HG02943 (cell line): ENCODE data around the gene SMAD6.
A peak's percentile ranks its signal among the peaks of the same experiment; 100 is the strongest.
"Not testable (repeated sequence)": the region's sequence is repeated elsewhere in the genome, so short reads cannot be mapped to it uniquely, and the experiment has no call there.

ENCODE experiments used
- ATAC-seq: cut with Tn5 transposase; IDR thresholded peaks from one replicate; pipeline ENCODE4 v1.9.1; 2021; ENCODE audit warnings: mild to moderate bottlenecking, low read depth, moderate library complexity; ENCODE audit not compliant: unreplicated experiment

SMAD6 gene

DNA sequence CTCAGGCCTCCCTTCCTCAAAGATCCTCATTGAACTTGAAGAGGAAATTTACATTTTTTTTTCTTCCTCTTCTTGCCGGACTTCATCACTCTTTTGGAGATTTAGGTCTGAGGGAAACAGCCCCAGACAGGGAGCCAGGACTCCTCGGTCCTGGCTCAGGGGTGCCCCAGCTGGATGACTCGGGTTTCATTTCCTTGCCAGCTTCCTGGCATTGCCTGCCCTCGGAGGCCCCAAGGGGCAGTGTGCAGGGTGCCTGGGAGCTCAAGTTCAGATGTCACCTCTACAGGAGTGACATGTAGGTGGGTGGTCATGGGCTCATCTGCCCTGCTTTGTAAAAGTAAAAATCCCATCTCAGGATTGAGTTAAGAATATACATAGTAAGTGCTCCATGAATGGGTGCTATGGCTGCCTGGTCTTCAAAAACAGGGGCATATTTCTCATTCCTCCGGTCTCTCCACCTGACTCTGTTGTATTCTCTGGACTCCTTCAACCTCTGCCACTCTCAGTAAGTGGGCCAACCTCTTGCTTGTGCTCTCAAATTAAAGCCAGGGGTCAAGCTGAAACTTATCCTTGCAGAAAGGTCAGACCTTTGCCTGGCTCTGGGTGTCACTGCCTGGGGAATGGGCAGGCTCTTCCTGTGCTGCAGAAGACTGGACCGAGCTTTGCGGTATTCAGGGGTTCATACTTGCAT, 51.8 kb downstream of the SMAD6 start:
- ATAC-seq: no peak

DNA sequence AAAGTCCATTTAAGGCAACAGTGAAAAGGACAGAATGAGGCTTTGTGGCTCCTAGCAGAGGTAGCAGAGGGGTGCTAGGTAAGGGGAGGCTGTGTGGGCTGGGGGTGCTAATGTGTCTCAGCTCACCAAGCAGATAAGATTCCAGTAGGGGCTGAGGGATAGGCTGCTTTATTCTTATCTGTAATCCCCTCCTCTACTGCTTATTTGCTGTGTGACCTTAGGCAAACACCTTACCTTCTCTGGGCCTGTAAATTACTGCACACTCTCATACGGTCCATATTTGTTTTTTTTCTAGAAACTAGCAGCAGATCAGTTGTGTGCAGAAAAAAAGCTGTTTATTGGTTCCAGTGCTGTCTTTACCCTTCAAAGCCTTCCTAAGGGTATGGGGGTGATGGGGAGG, 52.8 kb downstream of the SMAD6 start:
- no peak for ATAC-seq

- no peak for ATAC-seq
Observed at GRCh38 chr15:66755298-66756068, 53.4 kb downstream of the SMAD6 start.

DNA sequence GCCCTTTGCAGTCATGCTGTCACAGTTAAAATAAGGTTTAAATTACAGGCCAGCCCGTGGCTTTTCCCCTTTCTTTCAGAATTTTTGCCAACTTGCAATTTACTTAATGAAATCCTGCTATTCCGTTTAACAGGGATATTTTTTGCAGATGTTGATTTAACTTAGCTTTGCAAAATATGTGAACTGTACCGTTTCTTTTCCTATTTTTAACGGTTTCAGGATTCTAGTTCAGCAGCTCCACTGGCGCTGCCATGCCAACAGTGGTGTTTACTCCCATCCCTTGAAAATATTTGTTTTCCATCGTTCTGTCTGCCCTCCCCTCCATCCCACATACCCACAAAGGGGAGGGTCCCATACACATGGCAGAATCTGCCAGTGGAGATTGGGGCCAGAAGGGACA, 54.3 kb downstream of the SMAD6 start:
- no peak for ATAC-seq

DNA sequence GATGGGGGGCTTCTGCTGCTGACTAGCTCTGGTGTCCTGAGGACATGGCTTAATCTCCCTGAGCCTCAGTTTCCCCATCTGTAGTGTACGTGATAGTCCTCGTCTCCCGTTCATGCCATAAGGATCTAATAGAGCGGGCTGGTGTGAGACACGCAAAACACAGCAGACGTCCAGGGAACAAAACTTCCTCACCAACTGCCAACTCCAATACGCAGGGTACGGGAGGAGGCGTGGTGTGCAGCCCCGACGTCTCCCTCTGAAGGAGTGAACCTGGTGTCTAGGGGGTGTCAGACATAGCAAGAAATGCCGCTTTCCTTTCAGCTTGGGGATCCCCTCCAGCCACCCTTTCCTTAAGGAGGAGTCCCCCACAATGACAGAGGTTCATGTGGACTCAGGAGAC, 55.0 kb downstream of the SMAD6 start:
- no peak for ATAC-seq

DNA sequence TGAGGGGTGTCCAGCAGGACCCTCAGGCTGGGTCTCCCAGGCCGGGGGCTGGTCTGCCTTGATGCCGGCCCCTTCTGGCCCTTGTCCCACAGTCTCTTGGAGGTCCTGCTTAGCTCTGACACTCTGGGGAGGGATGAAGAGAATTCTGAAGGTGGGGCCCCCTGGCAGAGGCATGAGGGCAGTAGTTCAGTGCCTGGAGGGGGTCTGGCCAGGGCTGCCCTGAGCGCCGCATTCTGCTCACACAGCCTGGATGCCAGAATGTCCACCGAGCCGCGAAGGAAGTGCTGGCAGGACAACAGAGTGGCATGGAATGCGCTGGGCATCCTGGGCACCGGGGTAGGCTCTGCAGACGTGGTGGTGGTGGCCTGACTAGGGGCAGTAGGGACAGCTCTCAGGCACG, 55.5 kb downstream of the SMAD6 start:
- ATAC-seq: no peak

GRCh38 chr15:66758217-66758616, 56.2 kb downstream of the SMAD6 start:
- not testable (repeated sequence) for ATAC-seq

GRCh38 chr15:66758844-66759243, 56.8 kb downstream of the SMAD6 start:
- no peak for ATAC-seq

- no peak for ATAC-seq
Observed at GRCh38 chr15:66760097-66760967, 58.3 kb downstream of the SMAD6 start.

- ATAC-seq: no peak
Observed at GRCh38 chr15:66760968-66761725, 59.1 kb downstream of the SMAD6 start.

DNA sequence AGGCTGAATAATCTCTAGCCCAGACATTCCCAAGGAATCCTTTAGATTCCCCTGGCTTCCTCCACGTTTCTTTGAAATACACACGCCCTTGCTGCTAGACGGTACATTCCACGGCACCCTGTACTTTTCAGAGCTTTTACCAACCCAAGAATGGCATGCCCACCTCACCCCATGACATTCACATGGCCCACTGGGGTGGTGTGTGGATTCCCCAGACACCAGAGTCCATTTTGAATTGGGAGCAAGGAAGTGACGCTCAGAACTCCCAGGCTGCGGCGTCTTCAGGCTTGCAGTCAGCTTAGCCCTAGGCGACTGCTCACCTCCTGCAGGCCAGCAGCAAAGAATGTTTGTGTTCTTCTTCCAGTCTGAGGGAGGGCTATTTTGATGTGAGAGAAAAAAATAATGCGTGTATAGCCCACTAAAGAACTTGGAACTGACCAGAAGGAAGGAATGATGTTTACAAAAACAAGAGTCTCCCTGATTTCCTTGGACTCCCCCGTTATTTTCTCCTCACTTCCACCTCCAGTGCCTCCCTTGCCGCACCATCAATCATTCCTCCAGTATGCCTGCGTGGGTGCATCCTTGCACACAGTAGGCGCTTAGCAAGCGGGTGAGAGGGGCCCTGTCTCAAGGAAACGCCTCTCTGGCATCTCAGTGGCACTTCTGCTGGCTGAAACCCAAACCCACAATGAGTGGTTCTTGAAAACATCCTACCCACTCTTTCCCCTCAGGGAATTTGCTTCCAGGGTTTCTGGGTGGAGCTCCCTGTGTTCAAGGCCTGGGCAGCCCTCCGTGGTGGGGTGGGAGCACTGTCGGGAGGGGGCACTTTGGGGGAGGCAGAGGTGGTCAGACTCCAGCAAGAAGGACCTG, 59.9 kb downstream of the SMAD6 start:
- ATAC-seq: no peak

DNA sequence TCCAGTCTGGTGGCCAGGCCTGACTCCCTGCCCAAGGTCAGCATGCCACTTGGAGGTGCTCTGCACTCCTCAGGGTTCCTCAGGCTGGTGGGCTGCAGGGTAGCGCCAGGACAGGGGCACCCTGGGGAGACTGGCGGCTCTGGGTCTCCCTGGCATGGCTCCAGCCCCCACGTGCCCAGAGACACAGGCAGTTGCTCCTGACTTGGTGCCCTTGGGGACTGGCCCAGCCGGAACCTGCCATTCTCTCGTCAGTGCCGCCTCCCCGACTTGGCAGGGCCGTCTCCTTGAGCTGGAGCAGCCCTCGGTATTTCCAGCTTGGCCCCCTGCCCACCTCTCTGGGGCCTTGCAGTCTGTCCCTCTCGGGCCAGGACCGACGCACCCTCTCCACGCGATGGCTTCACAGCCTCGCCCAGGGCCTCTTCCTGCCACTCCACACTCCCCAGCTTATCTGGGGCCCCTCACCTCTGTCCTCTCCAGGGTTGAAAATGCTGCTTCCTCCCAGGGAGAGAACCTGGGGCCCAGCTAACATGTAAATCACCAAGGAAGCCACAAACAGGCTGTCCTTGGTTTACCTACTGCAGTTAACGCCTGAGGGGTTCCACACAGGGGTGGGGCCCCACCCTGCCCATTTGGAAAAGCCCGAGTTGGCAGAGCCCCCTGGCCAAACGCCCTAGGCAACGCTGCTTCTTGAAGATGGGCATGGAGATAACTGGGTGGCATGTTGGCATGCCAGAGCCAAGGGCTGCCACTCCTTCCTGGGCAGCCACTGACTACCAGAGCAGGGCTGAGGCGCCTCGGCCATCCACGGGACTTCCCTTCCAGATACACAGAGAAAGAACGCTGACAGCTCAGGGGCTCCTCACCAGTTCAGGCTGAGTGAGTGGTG, 61.4 kb downstream of the SMAD6 start:
- ATAC-seq: no peak

GRCh38 chr15:66764072-66764786, 62.2 kb downstream of the SMAD6 start:
- ATAC-seq: no peak

- ATAC-seq: peak; percentile 65
Observed at GRCh38 chr15:66765478-66766281, 63.6 kb downstream of the SMAD6 start.

DNA sequence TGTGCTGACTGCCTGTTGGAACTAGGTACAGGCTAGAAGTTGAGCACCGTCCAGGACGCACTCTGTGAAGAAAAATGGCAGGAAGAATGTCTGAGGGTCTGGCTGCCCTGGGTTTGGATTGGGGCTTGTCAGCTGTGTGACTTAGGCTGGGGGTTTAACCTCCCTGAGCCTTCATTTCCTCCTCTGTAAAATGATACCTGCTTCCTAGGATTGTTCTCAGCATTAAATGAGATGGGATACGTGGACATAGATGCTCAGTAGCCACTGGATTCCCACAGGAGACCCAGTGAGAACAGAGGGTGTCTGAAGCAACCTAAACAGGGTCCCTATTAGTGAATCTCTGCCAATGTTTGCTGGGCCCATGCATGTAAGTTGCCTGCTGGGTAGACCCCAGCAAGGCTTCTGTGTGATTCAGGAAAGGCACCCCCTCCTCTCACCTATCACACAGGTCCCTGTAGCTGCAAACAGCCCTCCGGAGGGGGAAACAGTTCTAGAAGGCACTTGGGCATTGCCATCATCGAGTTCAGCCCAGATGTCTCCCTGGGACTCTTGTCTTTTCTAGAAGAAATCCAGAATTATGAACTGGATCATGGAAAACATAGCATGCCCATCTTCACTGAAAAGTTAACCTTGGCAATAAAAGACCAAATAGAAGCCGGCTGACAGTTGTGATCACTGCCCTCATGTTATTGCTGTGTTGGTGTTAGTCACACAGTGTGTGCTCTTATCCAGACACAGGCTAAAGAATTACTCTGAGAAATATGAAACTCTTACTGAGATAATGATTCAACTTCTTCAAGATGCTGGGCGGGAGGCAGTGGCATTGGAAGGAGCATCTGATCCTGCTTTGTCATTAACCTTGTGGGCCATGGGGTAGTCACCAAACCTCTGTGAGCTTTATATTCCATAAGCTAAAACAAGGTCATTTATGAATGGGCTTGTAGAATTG, 64.5 kb downstream of the SMAD6 start:
- ATAC-seq: no peak

GRCh38 chr15:66767240-66767659, 65.2 kb downstream of the SMAD6 start:
- ATAC-seq: no peak
